HG02970 (cell line): ENCODE data around the gene PRDM16.

Experiments used
- ATAC-seq: cut with Tn5 transposase; IDR thresholded peaks from one replicate; pipeline ENCODE4 v1.9.1; 2021; ENCODE audit warnings: mild to moderate bottlenecking, moderate library complexity, moderate number of reproducible peaks; ENCODE audit not compliant: unreplicated experiment, low FRiP score

Gene PRDM16

DNA sequence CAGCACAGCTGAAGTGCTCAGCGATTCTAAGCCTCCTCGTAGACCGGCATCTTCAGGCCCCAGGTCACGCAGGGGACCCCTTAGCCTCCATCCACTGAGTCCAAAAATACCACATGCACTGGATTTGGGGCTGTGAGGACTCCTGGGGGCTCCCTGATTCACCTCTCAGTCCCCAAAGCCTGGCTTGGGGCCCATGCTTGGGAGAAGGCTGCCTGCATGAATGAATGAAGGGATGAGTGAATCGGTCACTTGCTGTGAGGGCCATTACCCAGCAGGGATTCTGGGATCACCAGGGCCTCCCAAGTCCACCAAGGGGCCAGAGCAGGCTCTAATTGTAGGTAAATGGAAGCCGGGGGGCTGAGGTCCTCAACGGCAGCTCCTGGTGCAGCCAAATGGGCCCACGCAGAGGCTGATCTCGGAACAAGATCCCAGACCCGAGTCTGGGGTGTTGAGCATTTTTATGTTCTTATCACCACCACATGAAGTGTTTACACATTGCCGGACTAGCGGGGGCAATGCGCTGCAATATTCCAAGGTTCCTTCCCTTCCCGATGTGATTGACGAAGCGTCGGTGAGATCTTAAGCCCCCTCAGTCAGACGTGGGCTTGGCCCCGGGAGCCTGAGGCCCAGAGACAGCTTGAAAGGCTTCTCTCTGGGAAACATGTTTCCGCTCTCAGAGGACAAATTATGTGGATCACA lies 371.9 kb downstream of the PRDM16 start:
- ATAC-seq, result no peak

DNA sequence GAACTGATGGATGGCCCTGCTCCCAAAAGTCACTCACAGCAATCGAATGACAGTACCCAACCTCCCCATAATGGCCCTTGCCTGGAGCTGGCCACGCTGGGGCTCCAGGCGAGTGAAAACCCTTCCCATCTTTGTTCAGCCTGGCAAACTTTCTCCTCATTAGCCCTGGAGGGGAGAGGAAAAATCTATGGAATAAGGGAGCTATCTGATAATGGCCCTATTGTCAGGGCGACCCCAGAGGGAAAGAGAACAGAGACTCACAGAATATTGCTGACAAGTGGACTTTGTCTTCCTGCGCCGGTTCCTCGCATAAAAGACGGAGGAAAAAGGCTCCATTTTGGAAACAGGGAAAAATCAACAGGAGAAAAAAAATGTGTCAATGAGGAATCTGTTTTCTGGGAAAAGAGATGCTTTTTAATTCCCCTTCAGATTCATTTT lies 372.4 kb downstream of the PRDM16 start:
- ATAC-seq, result no peak

DNA sequence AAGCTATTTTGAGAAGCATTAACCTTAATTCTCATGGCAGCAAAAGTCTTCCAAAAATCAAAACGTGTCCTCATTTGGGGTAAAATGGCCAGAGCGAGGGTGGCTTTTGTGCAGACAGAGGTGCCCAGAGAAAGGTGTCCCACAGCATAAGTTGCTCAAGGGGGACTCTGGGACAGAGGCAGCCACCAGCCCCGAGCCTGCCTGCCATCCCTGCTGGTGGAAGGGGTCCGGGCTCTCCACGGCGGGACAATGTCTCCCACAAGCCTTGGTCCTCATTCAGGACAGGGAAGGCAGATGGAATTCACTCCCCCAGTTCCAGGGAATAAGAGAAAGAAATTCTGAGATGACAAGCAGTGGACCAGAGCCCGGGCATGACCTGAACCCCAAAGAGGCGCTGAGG lies 372.9 kb downstream of the PRDM16 start:
- no peak for ATAC-seq

DNA sequence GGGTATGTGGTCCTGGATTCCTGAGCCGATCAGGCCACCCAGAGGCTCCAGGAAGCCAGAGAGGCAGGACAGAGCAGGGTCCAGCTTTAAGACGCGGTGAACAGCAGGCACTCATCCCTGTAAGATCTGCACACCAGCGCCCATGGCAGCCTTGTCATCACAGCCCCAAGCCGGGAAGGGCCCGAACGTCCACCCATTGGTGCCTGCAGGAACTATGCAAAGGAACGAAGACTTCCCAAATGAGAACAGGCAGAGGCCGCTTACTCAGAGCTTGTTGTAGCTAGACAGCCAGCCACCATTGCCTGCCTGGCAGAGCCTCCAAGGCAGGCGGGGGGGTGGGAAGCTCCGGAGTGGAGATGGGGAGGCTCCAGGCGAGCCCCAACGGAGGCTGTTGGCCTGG lies 373.3 kb downstream of the PRDM16 start:
- ATAC-seq, result no peak

DNA sequence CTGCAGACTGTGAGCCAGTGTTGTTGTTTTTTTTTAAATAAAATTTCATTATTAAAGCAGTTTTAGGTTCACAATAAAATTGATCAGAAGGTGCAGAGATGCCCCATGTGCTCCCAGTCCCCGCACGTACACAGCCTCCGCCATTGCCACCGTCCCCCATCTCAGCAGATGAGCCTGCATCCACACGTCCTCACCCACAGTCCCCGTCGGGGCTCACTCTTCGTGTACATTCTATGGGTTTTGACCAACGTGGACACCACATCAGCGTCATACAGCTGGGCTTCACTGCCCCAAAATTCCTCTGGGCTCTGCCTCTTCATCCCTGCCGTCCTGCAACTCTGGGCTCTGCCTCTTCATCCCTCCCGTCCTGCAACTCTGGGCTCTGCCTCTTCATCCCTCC lies 373.9 kb downstream of the PRDM16 start:
- no peak for ATAC-seq

DNA sequence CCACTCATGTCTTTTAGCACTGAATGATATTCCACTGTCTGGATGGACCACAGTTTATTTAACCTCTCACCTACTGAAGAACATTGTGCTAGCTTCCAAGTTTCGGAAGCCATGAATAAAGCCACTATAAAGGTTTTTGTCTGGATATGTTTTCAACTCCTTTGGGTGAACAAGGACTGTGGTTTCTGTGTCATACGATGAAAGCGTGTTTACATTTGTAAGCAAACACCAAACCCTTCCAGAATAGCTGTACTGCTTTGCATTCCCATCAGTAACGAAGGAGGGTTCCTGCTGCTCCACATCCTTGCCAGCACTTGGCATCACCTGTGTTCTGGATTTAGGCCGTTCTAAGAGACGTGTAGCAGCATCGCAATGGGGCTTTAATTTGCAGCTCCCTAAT lies 374.8 kb downstream of the PRDM16 start:
- no peak for ATAC-seq

DNA sequence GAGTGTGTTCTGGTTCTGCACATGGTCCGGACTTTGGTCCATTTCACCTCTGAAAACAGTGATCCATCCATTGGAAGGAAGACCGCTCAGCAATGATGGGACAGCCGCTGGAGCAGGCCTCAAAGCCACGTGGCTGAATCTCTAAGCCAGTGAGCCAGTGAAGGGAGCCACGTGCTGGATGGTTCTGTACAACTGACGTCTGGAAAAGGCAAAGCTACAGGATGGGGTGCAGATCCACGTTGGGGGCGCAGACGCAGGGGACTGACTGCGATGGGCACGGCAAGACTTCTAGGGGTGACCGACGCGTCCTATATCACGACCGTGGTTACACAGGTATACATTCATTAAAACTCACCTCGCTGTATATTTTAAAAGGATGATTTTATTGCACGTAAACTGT lies 375.3 kb downstream of the PRDM16 start:
- no peak for ATAC-seq

DNA sequence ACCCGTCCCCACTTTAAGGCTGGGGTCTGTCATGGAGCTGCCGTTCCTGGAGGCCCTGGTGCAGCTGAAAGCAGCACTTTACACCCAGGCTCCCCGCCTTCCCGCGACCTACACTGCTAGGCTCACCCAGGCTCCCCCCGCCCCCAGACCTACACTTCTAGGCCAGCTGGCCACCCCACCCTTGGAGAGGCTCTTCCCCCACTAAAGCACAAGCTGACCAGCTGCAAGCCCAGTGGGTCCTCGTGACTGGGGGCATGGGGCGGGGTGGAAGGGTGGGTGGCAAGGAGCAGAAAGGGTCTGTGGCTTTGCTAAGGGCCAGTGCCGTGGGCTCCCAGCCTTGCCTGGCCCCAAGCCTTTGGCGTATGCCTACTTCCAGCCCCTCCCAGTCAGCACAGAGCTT lies 375.7 kb downstream of the PRDM16 start:
- ATAC-seq, result no peak

DNA sequence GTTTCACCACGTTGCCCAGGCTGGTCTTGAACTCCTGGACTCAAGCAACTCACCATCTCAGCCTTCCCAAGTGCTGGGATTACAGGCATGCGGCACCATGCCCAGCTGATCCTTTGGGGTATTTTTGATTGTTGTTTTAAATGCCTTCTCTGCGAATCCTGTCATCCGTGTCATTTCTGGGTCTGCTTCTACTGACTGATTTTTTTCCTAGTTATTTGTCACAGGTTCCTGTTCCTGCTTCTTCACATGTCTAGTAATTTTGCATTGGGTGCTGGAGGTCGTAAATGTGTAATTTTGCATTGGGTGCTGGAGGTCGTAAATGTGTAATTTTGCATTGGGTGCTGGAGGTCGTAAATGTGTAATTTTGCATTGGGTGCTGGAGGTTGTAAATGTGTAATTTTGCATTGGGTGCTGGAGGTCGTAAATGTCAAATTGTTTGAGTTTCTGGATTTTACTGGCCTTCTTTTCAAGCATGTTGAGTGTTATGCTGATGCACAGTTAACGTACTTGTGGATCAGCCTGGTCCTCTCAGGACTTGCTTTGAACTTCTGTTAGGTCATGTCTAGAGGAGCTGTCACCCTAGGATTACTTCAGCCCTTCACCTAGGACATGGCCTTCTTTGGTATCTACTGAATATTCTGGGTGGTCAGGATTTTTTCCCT lies 381.3 kb downstream of the PRDM16 start:
- ATAC-seq, result no peak

DNA sequence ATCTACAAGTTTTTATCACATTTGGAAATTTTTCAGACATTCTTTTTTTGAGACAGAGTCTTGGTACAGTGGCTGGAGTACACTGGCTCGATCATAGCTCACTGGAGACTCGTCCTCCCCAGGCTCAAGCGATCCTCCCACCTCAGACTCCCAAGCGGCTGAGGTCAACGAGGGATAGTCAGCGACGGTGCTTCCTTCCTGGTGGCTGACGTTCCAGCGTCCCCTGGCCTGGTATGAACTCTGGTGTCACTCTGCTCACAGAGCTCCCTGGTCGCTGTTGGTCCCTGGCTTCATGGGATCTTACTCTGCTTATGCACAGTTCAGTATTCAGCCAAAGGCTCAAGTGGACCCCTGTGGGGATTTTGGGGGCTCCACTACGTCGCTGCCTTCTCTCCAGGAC lies 382.0 kb downstream of the PRDM16 start:
- ATAC-seq, result no peak

DNA sequence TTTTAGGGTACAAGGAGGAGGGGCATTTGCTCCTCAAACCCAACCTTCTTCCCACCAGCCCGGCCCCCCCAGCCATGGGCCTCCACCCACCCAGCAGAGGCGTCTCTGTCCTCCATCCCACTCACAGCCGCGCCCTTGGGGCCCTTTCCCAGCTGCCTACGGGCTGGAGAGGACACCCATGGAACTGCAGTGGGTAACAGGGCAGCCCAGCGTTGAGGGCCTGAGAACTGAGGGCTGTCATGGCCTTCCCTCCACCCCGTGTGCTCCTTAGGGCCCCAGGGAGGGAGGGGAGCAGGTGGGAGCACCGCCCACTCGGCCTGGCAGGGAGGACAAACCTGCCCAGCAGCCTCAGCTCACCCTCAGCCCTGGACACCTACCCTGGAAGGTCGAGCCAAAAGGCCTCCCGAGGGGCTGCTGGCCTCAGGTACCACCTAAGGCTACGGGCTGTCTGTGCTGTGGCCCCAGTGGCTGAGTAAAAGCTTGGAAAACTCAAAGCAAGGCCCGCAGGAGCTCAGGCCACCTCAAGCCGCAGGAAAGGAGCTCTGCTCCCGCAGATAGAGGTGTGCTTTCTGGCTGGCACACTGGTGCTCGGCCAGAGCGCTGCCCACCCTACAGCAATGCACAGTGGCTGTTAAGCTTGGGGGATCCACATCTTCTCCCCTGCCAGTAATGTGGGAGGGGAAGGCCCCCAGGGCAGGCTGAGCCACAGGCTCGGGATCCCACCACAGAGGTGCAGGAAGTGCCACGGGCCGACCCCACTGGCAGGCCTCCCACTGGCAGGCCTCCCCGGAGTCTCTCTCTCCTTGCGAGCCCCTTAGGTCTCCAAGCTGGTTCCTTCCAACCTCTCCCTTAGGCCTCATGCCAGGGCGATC lies 383.2 kb downstream of the PRDM16 start:
- no peak for ATAC-seq

DNA sequence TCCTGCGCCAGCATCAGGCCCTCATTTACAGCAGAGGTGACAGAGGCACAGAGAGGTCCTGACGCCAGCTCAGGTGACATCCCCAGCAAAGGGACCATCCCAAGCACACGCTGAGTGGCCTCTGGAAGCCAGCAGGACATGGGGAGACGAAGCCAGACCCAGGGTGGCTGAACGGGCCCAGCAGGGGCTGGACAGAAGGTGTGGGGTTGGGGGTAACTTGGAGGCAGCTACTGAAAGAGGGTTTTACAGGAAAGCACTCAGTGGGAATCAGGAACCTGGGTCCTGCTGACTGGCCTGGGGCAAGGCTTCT lies 383.8 kb downstream of the PRDM16 start:
- no peak for ATAC-seq

DNA sequence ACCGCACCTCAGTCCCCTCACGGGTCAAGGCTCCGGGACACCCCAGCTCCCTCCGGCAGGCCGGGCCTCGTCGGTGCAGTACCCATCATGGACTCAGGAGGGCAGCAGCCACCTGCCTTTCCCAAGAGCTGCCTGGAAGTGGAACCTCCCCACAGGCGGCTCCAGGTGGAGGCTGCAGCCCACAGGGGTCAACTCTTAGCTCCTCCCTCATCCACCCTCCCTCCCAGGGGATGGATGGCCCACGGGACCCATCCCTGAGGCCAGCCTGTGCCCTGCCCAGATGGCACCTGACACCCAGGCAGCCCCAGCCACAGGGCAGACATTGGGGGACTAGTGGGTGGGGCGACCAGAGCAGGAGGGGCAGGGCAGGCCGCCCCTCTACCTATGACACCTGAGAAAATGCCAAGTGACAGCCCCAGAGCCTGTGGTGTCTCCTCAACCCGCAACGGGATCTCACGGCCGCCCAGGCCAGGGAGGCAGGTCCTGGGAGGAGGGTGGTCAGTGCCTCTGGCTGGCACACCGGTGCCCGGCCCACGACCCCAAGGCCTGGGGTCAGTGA lies 384.3 kb downstream of the PRDM16 start:
- no peak for ATAC-seq

DNA sequence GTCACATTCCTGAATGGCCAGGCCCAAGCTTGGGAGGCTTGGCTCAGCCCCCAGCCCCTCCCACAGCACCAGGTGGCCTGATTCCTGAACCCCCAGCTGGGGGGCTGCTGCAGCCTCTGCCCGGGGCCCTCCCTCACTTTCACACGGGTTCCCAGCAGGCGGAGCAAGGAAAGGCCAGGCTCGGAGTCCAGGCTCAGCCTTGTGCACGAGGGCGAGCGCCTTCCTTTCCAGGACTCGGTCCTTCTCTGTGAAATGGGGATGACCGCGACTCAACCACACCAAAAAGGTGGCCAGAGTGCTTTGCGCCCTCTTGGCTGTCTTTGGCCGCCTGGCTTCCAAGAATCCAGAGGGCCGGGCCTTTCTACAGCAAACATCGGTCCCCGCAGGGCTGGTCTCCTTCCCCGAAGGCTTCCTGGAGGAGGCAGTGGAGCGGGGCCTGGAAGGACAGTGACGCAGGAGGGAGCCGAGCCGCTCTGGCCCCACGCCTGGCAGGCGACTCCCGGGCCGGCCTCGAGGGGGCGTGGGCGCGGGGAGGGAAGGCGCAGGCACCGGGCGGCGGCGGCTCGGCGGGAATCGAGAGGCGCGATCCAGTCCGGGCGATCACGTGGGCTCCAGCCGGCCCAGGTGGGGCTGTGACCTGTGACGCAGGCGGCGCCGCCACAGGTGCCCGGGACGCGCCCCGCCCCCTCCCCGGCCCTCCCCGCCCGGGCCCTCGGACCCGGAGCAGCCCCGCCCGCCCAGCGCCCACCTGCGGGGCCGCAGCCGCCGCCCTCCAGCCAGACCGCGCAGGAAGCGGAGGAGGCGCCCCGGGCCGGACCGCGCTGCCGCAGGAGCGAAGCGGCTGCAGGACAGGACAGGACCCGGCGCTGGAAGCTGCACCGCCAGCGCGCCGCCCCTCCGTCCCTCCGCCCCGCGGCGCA lies 385.1 kb downstream of the PRDM16 start, which contains the start of gene ARHGEF16:
Gene ARHGEF16, plus strand, starts transcription at position 775 of the 920 bp plus-strand sequence. CDS start 8,420 bp downstream, outside the sequence.
- ATAC-seq, result no peak

DNA sequence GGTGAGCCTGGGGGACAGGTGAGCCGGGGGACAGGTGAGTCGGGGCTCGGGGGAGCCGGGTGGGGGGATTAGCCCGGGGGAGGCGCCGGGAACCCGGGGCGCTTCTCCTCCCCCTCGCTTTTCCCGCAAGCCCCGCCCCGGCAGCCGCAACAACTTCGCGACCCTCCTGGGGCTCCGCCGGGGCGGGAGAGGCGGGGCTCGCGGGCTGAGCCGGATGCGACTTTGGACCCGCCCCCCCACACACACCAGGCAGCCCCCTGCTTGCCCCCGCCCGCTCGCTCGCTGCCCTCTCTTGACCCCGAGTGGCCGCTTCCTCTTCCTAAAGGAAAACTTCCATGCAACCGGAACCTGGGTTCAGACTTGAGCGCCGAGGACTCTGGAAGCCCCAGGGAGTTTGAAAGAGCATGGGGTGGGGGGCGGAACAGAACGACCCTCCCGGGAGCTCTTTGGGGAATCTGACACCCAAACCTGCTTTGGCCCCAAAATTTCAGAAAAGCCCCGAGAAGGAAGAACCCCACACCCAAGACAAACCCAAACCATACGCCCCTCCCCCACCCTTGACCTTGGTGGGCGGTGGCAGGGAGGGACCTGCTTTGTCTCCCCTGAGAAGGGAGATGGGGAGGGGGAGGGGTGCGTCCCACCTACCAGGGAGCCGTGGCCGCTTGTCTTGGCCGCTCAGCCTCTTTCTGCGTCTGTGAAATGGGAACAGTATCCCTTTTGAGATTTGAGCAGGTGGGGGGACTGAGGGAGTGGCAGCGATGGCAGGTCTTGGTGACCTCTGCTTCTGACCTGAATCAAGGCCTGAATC lies 386.0 kb downstream of the PRDM16 start:
- no peak for ATAC-seq

DNA sequence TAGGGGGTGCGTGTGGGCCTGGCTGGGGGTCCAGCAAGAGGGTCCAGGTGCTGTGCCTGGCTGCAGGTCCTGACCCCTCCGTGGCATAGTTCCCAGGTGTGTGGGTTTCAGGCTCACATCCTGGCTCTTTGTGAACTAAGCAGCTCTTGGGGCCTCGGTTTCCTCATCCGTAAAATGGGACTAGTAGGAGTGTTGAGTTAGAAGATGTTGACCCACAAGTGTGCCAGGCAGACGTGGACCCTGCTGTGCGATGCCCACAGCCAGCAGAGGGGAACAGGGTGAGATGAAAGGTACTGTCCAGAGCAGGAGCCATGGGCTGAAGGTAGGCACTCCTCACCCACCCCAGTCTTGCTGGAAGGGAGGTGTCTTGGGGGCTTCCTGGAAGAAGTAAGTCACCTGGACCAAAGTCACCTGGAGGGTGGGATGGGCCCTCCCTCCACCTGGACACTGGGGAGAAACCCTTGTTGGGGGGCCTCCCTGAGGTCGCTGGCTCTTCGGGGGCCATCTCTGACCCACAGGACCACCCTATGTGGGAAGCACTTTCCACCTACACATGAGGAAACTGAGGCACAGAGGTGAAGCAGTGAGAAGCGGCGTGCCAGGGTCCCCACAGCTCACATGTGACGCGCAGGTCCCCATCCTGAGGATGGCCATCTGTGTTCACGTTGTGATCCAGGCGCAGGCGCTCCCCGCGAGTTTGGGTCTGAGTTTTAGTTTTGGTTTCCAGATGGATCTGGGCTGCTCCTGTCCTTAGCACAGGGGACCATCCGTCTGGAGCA lies 386.9 kb downstream of the PRDM16 start:
- ATAC-seq, result no peak

DNA sequence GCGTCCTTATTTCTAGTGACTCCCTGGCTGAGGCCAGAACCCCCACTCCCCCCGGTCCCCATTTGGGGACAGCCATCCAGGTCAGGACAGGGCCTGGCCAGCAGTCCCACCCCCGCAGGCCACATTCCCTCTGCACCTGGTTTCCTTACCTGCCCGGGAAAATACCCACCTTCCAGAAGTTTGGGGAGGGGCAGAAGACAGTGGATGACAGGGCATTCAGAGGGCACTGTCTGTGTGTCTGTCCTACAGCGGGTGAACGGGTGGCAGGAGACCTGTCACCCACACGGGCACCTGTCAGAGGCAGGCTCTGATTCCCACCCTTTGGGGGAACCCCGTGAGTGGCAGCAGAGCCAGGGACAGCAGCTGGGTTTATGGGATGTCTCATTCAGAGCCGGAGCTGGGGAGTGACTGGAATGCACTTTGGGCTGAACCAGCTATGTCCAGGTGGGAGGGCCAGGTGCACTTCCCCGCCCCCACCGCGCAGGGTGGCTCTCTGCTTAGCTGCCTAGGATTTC lies 387.5 kb downstream of the PRDM16 start:
- no peak for ATAC-seq
